Coronary artery (tissue), 2 donors: ENCODE data around the gene TMEM170B.
A peak's percentile ranks its signal among the peaks of the same experiment; 100 is the strongest.

Experiments used
- DNase-seq: peaks from one replicate; pipeline ENCODE4 v3.0.0-alpha.2; 2017; ENCODE audit warnings: low spot score
- H3K27ac ChIP-seq, 2 donors: fragments of 200-600 bp; sonication (generic); one replicate each; pipeline ENCODE4 v1.5.1; 2016 to 2019
- H3K4me3 ChIP-seq: fragments of 200-600 bp; sonication (generic); 2 replicates; pipeline ENCODE4 v1.5.1; 2016; ENCODE audit warnings: mild to moderate bottlenecking, moderate library complexity
- CTCF ChIP-seq: fragments of 200-600 bp; sonication (generic); IDR thresholded peaks from one replicate; pipeline ENCODE4 v1.5.1; 2019; ENCODE audit warnings: antibody characterized with exemption

Gene TMEM170B

GRCh38 chr6:11586117-11586516 is 48.6 kb downstream of the TMEM170B start:
- DNase-seq, result no peak
- Histone ChIP-seq H3K27ac (peak overlapping the region in 1 of 2 donors; percentile 57), H3K4me3 (no peak overlapping the region)
- no peak for TF ChIP-seq CTCF

DNA sequence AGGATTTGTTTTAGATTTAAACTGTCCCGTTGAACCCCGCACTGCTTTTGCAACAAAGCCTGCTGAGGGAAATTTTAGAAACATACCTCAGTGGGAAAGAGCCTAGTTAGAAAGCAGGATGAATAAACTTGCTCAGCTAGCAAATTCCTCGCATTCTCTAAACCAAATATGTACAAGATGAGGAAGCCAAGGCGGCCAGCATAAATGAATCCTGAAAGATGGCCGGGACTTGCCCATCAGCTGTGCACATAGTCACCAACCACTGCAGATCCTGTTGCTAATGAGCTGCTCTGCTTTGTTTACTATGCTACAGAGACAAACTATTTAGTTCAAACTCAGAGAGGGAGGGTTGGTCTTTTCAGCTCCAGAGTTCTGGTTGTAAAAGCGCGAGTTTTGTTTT is 49.0 kb downstream of the TMEM170B start:
- no peak for DNase-seq
- Histone ChIP-seq H3K4me3 (no peak overlapping the region), H3K27ac (peak overlapping the region in 1 of 2 donors; percentile 57)
- no peak for TF ChIP-seq CTCF

DNA sequence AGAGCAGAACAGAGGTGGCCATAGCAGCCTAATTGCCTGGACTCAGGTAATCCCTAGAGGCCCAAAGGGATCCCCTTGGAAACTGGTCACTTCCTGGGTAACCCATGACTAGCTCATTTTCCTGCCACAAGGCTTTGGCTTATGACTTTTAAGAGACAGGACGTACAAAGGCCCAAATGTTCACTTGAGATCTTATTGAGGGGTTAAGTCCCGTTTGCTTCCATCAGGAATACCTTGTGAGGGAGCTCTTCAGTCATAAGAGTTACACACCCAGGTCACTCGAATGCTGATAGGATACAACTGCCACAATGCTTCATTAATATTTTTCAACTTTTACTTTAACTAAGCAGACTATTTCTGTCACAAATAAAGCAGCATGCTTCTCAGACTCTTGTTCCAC is 51.7 kb downstream of the TMEM170B start:
- Histone ChIP-seq H3K4me3 (no peak overlapping the region), H3K27ac (no peak overlapping the region)
- DNase-seq, result no peak
- TF ChIP-seq CTCF, result no peak

GRCh38 chr6:11592294-11592906 is 54.9 kb downstream of the TMEM170B start:
- H3K4me3 ChIP-seq, result no peak overlapping the region
- H3K27ac ChIP-seq, result no peak overlapping the region
- TF ChIP-seq CTCF, result no peak
- no peak for DNase-seq

GRCh38 chr6:11593096-11593495 is 55.5 kb downstream of the TMEM170B start:
- H3K4me3 ChIP-seq, result no peak overlapping the region
- DNase-seq, result no peak
- no peak for TF ChIP-seq CTCF
- no peak overlapping the region for H3K27ac ChIP-seq

DNA sequence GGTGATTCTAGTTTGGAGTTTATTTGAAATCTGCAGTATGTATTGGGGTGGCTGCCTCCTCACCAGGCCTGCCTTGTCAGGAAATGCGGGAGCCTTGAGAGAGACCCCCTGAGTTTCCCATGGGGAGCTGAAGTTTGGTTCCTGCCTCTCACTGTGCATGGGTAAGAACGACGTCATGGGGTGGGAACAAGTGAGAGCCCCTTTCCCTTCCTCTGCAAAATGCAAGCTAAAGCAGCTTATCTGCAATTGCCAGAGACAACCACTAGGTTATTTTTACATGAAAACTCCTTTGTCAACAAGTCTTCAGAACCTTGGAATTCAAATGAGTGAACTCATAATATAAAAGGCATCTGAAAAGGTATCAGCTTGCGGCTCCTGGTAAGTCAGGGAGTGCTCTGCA is 58.4 kb downstream of the TMEM170B start:
- no peak for TF ChIP-seq CTCF
- Histone ChIP-seq H3K27ac (no peak overlapping the region), H3K4me3 (no peak overlapping the region)
- no peak for DNase-seq

- Histone ChIP-seq H3K27ac (no peak overlapping the region), H3K4me3 (no peak overlapping the region)
- no peak for DNase-seq
- TF ChIP-seq CTCF, result no peak
Observed at GRCh38 chr6:11596640-11597237, 59.2 kb downstream of the TMEM170B start.
